HepG2 (cell line): ENCODE measurements around the gene CDH22. TPM values are rescaled to one million over a fixed set of nuclear protein-coding genes. Genes with fewer than 3 reads are reported as not detected.

Source experiments
- ATAC-seq: fragments of 200-7000 bp; cut with Tn5 transposase; 3 replicates; pipeline ENCODE4 v1.9.1; 2020; ENCODE audit warnings: mild to moderate bottlenecking, moderate library complexity
- BruUV-seq: library from RNA; stranded (reverse); fragments of 400-500 nt; replicated peaks from 2 replicates; lab custom pipeline; 2021; lab: Mats Ljungman, UMichigan
- CTCF ChIA-PET: fragments of 300-600 bp; formaldehyde crosslinking; extraction: SDS; loops from one replicate; lab custom pipeline; 2021; ENCODE audit warnings: low total read pairs, inconsistent platforms, low intra/inter-chr PET ratio; lab: Yijun Ruan, JAX
- POLR2A ChIA-PET: fragments of 350-600 bp; sonication (Branson Sonifier 250); formaldehyde crosslinking; loops from one replicate; lab custom pipeline; 2020; ENCODE audit warnings: antibody characterized with exemption, inconsistent platforms; lab: Yijun Ruan, JAX
- DNase-seq: peaks from one replicate; pipeline ENCODE4 v3.0.0-alpha.2; 2015; ENCODE audit warnings: low spot score
- FAIRE-seq: peaks from 3 replicates; lab custom pipeline; 2011; peaks lifted over from hg19 to GRCh38; lab: Jason Lieb, UNC
- H2AFZ ChIP-seq: one replicate; pipeline ENCODE4 v1.6.1; 2011; ENCODE audit warnings: low read length, inconsistent platforms
- H3K27ac ChIP-seq: fragments of 300-600 bp; 3 replicates; pipeline ENCODE4 v1.8.0; 2011; ENCODE audit warnings: mixed run types, mild to moderate bottlenecking, mixed read lengths, low read length, inconsistent platforms; ENCODE audit not compliant: insufficient read depth; ENCODE audit errors: extremely low read length
- H3K27me3 ChIP-seq, 2 experiments: fragments of 200-600 bp in 1 of 2; 2 replicates in 1 of 2; 3 replicates in 1 of 2; pipeline versions ENCODE4 v1.6.0 to v1.8.0; 2011; ENCODE audit warnings: low read length in 2 of 2, mild to moderate bottlenecking in 2 of 2, moderate library complexity in 2 of 2, inconsistent platforms in 1 of 2; ENCODE audit not compliant: insufficient read depth in 2 of 2, control insufficient read depth in 1 of 2
- H3K36me3 ChIP-seq, 2 experiments: fragments of 200-600 bp in 1 of 2; replicated peaks in 1 of 2; 2 replicates in 1 of 2; 3 replicates in 1 of 2; pipeline versions ENCODE4 v1.5.1 to v1.8.0; 2011; ENCODE audit warnings: low read length in 2 of 2, inconsistent platforms in 1 of 2; ENCODE audit not compliant: insufficient read depth in 2 of 2, control insufficient read depth in 1 of 2
- H3K4me1 ChIP-seq: 2 replicates; pipeline ENCODE4 v1.5.1; 2012; ENCODE audit warnings: low read length, inconsistent platforms; ENCODE audit not compliant: insufficient read depth
- H3K4me2 ChIP-seq: 2 replicates; pipeline ENCODE4 v1.6.0; 2011; ENCODE audit warnings: low read depth, low read length, inconsistent platforms
- H3K4me3 ChIP-seq, 3 experiments: fragments of 200-600 bp in 1 of 3; sonication (generic), shearing (Covaris generic) in 1 of 3; replicated peaks in 1 of 3; 2 replicates each; pipeline ENCODE4 v1.5.1; 2011 to 2016; ENCODE audit warnings: low read length in 3 of 3, inconsistent platforms in 2 of 3, low read depth in 2 of 3, mild to moderate bottlenecking in 2 of 3, control low read depth in 1 of 3, mixed read lengths in 1 of 3; ENCODE audit not compliant: insufficient read depth in 1 of 3
- H3K79me2 ChIP-seq: one replicate; pipeline ENCODE4 v1.6.1; 2011; ENCODE audit warnings: low read length, inconsistent platforms; ENCODE audit not compliant: insufficient read depth
- H3K9ac ChIP-seq: 2 replicates; pipeline ENCODE4 v1.6.0; 2011; ENCODE audit warnings: mild to moderate bottlenecking, low read depth, low read length, inconsistent platforms; ENCODE audit not compliant: insufficient read depth
- H3K9me3 ChIP-seq: 2 replicates; pipeline ENCODE4 v1.5.1; 2012; ENCODE audit warnings: mild to moderate bottlenecking, low read length
- H4K20me1 ChIP-seq: 2 replicates; pipeline ENCODE4 v1.6.0; 2011; ENCODE audit warnings: inconsistent platforms, mild to moderate bottlenecking, low read length, moderate library complexity; ENCODE audit not compliant: insufficient read depth
- AHR ChIP-seq: IDR thresholded peaks from 2 replicates; pipeline ENCODE4 v1.6.1; 2018; ENCODE audit warnings: missing genetic modification reagents, missing compliant biosample characterization
- FOXA1 ChIP-seq, 2 experiments: fragments of 450-650 bp in 1 of 2; sonication (generic) in 1 of 2; formaldehyde crosslinking in 1 of 2; IDR thresholded peaks; 2 replicates each; pipeline versions ENCODE4 v1.4.0 to v1.6.1; 2016 to 2020; ENCODE audit warnings: missing genetic modification reagents in 1 of 2
- FOXK1 ChIP-seq: sonication (generic); formaldehyde crosslinking; IDR thresholded peaks from 2 replicates; pipeline ENCODE4 v1.4.0; 2020; ENCODE audit warnings: low read depth, missing genetic modification reagents, borderline replicate concordance
- RCOR2 ChIP-seq: IDR thresholded peaks from 2 replicates; pipeline ENCODE4 v1.6.1; 2016; ENCODE audit warnings: missing biosample characterization, missing genetic modification reagents
- STAG1 ChIP-seq: sonication (generic); formaldehyde crosslinking; IDR thresholded peaks from 2 replicates; pipeline ENCODE4 v1.4.0; 2020; ENCODE audit warnings: missing genetic modification reagents
- TBX2 ChIP-seq: sonication (generic); formaldehyde crosslinking; IDR thresholded peaks from 2 replicates; pipeline ENCODE4 v1.5.0; 2020; ENCODE audit warnings: missing genetic modification reagents, mild to moderate bottlenecking, borderline replicate concordance
- ZFP90 ChIP-seq: sonication (generic); formaldehyde crosslinking; IDR thresholded peaks from 2 replicates; pipeline ENCODE4 v1.8.0; 2022; ENCODE audit warnings: missing genetic modification reagents, mild to moderate bottlenecking, inconsistent platforms, borderline replicate concordance
- ZNF225 ChIP-seq: sonication (generic); formaldehyde crosslinking; IDR thresholded peaks from 2 replicates; pipeline ENCODE4 v1.4.0; 2020; ENCODE audit warnings: mild to moderate bottlenecking, missing genetic modification reagents
- ZNF337 ChIP-seq: sonication (generic); formaldehyde crosslinking; IDR thresholded peaks from 2 replicates; pipeline ENCODE4 v1.5.1; 2020; ENCODE audit warnings: missing genetic modification reagents, low read depth, mild to moderate bottlenecking, borderline replicate concordance
- ZNF44 ChIP-seq: sonication (generic); formaldehyde crosslinking; IDR thresholded peaks from 2 replicates; pipeline ENCODE4 v1.5.1; 2020; ENCODE audit warnings: mild to moderate bottlenecking, missing genetic modification reagents
- ZNF616 ChIP-seq: sonication (generic); formaldehyde crosslinking; IDR thresholded peaks from 2 replicates; pipeline ENCODE4 v1.5.0; 2020; ENCODE audit warnings: low read depth, mild to moderate bottlenecking, missing genetic modification reagents
- ZNF672 ChIP-seq: sonication (generic); formaldehyde crosslinking; IDR thresholded peaks from 2 replicates; pipeline ENCODE4 v1.8.1; 2022; ENCODE audit warnings: missing genetic modification reagents
- ZNF747 ChIP-seq: sonication (generic); formaldehyde crosslinking; IDR thresholded peaks from 2 replicates; pipeline ENCODE4 v1.8.1; 2023; ENCODE audit warnings: missing genetic modification reagents, mild to moderate bottlenecking, borderline replicate concordance
- WGBS: methylation state at CpG from one replicate; pipeline ENCODE4 v1.1.6; 2017; ENCODE audit warnings: low lambda C conversion rate; 5-methylcytosine and 5-hydroxymethylcytosine counted together
- in situ Hi-C: cut with HindIII; loops from 2 replicates; pipeline ENCODE4 v1.10.0; 2017; ENCODE audit warnings: low pct_unique_long_range_greater_than_20kb; ENCODE audit not compliant: extremely low pct_ligation_motif_present
- intact Hi-C: fragments of 100-400 bp; cut with micrococcal nuclease; formaldehyde crosslinking; loops from one replicate; pipeline ENCODE4 v1.10.0; 2022; ENCODE audit not compliant: unreplicated experiment
- polyA plus RNA-seq, 8 experiments: library from polyadenylated mRNA; depleted of rRNA in 3 of 8; stranded (reverse) in 7 of 8; unstranded in 1 of 8; fragments of >200 nt; fragmentation: Illumina TruSeq in 4 of 8; extraction: Trizol in 4 of 8; gene quantifications; 2 replicates each; pipeline versions ENCODE4 v1.2.1 to v1.2.3, GENCODE V29; 2011 to 2016; ENCODE audit warnings: low read depth in 4 of 8, missing spikeins in 1 of 8, mixed read lengths in 1 of 8; ENCODE audit not compliant: insufficient read depth in 1 of 8
- total RNA-seq, 5 experiments: library from RNA; depleted of rRNA; stranded (reverse); fragments of >200 nt; fragmentation: Illumina TruSeq; extraction: Trizol; gene quantifications; 2 replicates each; pipeline ENCODE4 v1.2.3, GENCODE V29; 2016; ENCODE audit warnings: low read depth in 1 of 5
- TF ChIP-seq, protein P1 (sequence below): sonication (generic); formaldehyde crosslinking; IDR thresholded peaks from 2 replicates; pipeline ENCODE4 v1.4.0; 2020; ENCODE audit warnings: missing genetic modification reagents, borderline replicate concordance
- TF ChIP-seq, protein P2 (sequence below): sonication (generic); formaldehyde crosslinking; IDR thresholded peaks from 2 replicates; pipeline ENCODE4 v1.4.0; 2020; ENCODE audit warnings: mild to moderate bottlenecking, missing genetic modification reagents, borderline replicate concordance

The CDH22 gene
- total and polyA plus RNA-seq, 2 of the 13 experiments (the other 11 are each of a cell fraction or from before 2014, with no cell fraction given), result not detected

- peaks cover 23% of the 10 kb centered on the region for H3K4me1 ChIP-seq
- H2AFZ ChIP-seq, result no peak overlapping the region
- no TSS peak for BruUV-seq
- FAIRE-seq (no peak), DNase-seq (no peak), ATAC-seq (no peak)
- in situ Hi-C loops, result no loop called here
- ChIA-PET POLR2A (interaction anchor here (3.3 kb wide), 1 partner anchor 19 kb away, joined by 13 read pairs; no protein-coding TSS in a partner anchor), CTCF (no interaction called here)
- H3K79me2 ChIP-seq, result no peaks in the 10 kb centered on the region
- H3K9ac ChIP-seq, result no peak overlapping the region
- H3K4me2 ChIP-seq, result no peak overlapping the region
- H3K36me3 ChIP-seq, result no peaks in the 10 kb centered on the region
- no peaks in the 10 kb centered on the region for H3K9me3 ChIP-seq
- peaks cover 2 to 26% of the 10 kb centered on the region in 2 experiments; a peak in 3 of 5 replicates for H3K27me3 ChIP-seq
- H4K20me1 ChIP-seq, result no peaks in the 10 kb centered on the region; the same call in 1 of the 2 replicates
- no peak overlapping the region for H3K27ac ChIP-seq
- intact Hi-C loops, result no loop called here
- WGBS, result 62% methylated on average over 8 of the region's 8 CpGs
- H3K4me3 ChIP-seq, result no peak overlapping the region
- TF ChIP-seq ZNF747 (no peak), ZNF225 (no peak), TBX2 (no peak), ZNF337 (CRISPR knock-in tag) (no peak), FOXA1 (IDR thresholded peaks at IDR 0.05) (peak; percentile 61), FOXA1 (CRISPR knock-in tag; IDR thresholded peaks at IDR 0.05) (no peak), RCOR2 (no peak), ZFP90 (CRISPR knock-in tag) (no peak), ZNF616 (CRISPR knock-in tag) (no peak), ZNF44 (CRISPR knock-in tag) (no peak), AHR (CRISPR knock-in tag) (no peak), STAG1 (no peak), FOXK1 (no peak), ZNF672 (CRISPR knock-in tag) (no peak)
- TF ChIP-seq, protein P1, sequence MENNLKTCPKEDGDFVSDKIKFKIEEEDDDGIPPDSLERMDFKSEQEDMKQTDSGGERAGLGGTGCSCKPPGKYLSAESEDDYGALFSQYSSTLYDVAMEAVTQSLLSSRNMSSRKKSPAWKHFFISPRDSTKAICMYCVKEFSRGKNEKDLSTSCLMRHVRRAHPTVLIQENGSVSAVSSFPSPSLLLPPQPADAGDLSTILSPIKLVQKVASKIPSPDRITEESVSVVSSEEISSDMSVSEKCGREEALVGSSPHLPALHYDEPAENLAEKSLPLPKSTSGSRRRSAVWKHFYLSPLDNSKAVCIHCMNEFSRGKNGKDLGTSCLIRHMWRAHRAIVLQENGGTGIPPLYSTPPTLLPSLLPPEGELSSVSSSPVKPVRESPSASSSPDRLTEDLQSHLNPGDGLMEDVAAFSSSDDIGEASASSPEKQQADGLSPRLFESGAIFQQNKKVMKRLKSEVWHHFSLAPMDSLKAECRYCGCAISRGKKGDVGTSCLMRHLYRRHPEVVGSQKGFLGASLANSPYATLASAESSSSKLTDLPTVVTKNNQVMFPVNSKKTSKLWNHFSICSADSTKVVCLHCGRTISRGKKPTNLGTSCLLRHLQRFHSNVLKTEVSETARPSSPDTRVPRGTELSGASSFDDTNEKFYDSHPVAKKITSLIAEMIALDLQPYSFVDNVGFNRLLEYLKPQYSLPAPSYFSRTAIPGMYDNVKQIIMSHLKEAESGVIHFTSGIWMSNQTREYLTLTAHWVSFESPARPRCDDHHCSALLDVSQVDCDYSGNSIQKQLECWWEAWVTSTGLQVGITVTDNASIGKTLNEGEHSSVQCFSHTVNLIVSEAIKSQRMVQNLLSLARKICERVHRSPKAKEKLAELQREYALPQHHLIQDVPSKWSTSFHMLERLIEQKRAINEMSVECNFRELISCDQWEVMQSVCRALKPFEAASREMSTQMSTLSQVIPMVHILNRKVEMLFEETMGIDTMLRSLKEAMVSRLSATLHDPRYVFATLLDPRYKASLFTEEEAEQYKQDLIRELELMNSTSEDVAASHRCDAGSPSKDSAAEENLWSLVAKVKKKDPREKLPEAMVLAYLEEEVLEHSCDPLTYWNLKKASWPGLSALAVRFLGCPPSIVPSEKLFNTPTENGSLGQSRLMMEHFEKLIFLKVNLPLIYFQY, result no peak
- TF ChIP-seq, protein P2, sequence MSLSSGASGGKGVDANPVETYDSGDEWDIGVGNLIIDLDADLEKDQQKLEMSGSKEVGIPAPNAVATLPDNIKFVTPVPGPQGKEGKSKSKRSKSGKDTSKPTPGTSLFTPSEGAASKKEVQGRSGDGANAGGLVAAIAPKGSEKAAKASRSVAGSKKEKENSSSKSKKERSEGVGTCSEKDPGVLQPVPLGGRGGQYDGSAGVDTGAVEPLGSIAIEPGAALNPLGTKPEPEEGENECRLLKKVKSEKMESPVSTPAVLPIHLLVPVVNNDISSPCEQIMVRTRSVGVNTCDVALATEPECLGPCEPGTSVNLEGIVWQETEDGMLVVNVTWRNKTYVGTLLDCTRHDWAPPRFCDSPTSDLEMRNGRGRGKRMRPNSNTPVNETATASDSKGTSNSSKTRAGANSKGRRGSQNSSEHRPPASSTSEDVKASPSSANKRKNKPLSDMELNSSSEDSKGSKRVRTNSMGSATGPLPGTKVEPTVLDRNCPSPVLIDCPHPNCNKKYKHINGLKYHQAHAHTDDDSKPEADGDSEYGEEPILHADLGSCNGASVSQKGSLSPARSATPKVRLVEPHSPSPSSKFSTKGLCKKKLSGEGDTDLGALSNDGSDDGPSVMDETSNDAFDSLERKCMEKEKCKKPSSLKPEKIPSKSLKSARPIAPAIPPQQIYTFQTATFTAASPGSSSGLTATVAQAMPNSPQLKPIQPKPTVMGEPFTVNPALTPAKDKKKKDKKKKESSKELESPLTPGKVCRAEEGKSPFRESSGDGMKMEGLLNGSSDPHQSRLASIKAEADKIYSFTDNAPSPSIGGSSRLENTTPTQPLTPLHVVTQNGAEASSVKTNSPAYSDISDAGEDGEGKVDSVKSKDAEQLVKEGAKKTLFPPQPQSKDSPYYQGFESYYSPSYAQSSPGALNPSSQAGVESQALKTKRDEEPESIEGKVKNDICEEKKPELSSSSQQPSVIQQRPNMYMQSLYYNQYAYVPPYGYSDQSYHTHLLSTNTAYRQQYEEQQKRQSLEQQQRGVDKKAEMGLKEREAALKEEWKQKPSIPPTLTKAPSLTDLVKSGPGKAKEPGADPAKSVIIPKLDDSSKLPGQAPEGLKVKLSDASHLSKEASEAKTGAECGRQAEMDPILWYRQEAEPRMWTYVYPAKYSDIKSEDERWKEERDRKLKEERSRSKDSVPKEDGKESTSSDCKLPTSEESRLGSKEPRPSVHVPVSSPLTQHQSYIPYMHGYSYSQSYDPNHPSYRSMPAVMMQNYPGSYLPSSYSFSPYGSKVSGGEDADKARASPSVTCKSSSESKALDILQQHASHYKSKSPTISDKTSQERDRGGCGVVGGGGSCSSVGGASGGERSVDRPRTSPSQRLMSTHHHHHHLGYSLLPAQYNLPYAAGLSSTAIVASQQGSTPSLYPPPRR, result no peak
Measured at GRCh38 chr20:46344488-46345162, 36.3 kb upstream of the CDH22 start.
